ENCODE results near the gene LZTS3. TPM values are rescaled to one million over a fixed set of nuclear protein-coding genes. Genes with fewer than 3 reads are reported as not detected.

Gene LZTS3
- total RNA-seq, 1 experiment from 2014 or later = 1.4 TPM

Other genes with a start within 250 kb of the LZTS3 start
- gene GNRH2, start 129.9 kb downstream of the LZTS3 start, total RNA-seq (2014; rRNA removed; shearing (Covaris generic)) = not detected in 2 replicates
- 84.9 and 122 TPM in 2 replicates for gene MRPS26, start 127.5 kb downstream of the LZTS3 start, total RNA-seq (2014; rRNA removed; shearing (Covaris generic))
- gene OXT, start 101.9 kb downstream of the LZTS3 start, total RNA-seq (2014; rRNA removed; shearing (Covaris generic)) = not detected in 2 replicates
- gene AVP, start 88.8 kb downstream of the LZTS3 start, total RNA-seq (2014; rRNA removed; shearing (Covaris generic)) = not detected in 2 replicates
- gene FASTKD5, start 13.7 kb downstream of the LZTS3 start, total RNA-seq (2014; rRNA removed; shearing (Covaris generic)) = 22.0 and 24.0 TPM in 2 replicates
- 6.4 and 6.5 TPM in 2 replicates for gene UBOX5, start 13.7 kb downstream of the LZTS3 start, total RNA-seq (2014; rRNA removed; shearing (Covaris generic))
- gene DDRGK1, start 31.1 kb upstream of the LZTS3 start, total RNA-seq (2014; rRNA removed; shearing (Covaris generic)) = 37.6 and 43.5 TPM in 2 replicates
- gene ITPA, start 35.9 kb upstream of the LZTS3 start, total RNA-seq (2014; rRNA removed; shearing (Covaris generic)) = 112 and 137 TPM in 2 replicates
- 0.60 and 0.68 TPM in 2 replicates for gene SLC4A11, start 65.6 kb upstream of the LZTS3 start, total RNA-seq (2014; rRNA removed; shearing (Covaris generic))
- 11.5 and 12.0 TPM in 2 replicates for gene DNAAF9, start 234.1 kb upstream of the LZTS3 start, total RNA-seq (2014; rRNA removed; shearing (Covaris generic))